Peyer's patch (tissue), 4 donors: Measurements from ENCODE around the gene SEC24B.

ENCODE experiments used
- POLR2A ChIP-seq, 2 donors: fragments of 450-650 bp; IDR thresholded peaks; one replicate each; pipeline ENCODE4 v1.5.1; 2017; ENCODE audit warnings: antibody characterized with exemption in 2 of 2, mild to moderate bottlenecking in 2 of 2, moderate library complexity in 2 of 2
- TF ChIP-seq, protein P1 (sequence below), 6 experiments: fragments of 450-650 bp in 4 of 6; fragments of 200-600 bp in 2 of 6; sonication (generic) in 1 of 6; IDR thresholded peaks; one replicate each; pipeline ENCODE4 v1.5.1; 2017 to 2019; ENCODE audit warnings: antibody characterized with exemption in 6 of 6, mild to moderate bottlenecking in 3 of 6, moderate library complexity in 1 of 6

DNA sequence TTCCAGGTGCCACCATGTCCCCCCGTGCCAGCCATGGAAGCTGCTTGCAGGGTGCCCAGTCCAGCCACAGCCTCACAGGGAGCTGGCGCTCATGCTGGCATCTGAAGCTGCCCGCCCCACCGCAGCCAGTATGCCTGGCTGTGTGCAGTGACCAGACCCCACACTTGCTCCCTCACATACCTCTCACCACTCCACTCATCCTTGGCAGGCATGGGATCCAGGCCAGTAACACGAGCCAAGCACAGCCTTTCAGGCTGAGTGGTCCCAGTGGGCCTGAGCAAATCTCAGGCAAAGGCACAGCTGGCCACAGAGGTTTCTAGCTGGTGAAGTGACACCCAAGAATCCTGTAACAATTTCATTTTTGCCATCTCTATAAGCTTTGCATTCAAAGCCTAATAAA, 48.4 kb upstream of the SEC24B start:
- TF ChIP-seq, protein P1, sequence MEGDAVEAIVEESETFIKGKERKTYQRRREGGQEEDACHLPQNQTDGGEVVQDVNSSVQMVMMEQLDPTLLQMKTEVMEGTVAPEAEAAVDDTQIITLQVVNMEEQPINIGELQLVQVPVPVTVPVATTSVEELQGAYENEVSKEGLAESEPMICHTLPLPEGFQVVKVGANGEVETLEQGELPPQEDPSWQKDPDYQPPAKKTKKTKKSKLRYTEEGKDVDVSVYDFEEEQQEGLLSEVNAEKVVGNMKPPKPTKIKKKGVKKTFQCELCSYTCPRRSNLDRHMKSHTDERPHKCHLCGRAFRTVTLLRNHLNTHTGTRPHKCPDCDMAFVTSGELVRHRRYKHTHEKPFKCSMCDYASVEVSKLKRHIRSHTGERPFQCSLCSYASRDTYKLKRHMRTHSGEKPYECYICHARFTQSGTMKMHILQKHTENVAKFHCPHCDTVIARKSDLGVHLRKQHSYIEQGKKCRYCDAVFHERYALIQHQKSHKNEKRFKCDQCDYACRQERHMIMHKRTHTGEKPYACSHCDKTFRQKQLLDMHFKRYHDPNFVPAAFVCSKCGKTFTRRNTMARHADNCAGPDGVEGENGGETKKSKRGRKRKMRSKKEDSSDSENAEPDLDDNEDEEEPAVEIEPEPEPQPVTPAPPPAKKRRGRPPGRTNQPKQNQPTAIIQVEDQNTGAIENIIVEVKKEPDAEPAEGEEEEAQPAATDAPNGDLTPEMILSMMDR (IDR thresholded peaks at IDR 0.05) = no peak
- TF ChIP-seq POLR2A (IDR thresholded peaks at IDR 0.05) = no peak
